ENCODE measurements around the gene NR2F2. TPM values are rescaled to one million over a fixed set of nuclear protein-coding genes. Genes with fewer than 3 reads are reported as not detected.

Gene NR2F2
- total RNA-seq, 1 experiment from 2014 or later = 53.7 TPM

DNA sequence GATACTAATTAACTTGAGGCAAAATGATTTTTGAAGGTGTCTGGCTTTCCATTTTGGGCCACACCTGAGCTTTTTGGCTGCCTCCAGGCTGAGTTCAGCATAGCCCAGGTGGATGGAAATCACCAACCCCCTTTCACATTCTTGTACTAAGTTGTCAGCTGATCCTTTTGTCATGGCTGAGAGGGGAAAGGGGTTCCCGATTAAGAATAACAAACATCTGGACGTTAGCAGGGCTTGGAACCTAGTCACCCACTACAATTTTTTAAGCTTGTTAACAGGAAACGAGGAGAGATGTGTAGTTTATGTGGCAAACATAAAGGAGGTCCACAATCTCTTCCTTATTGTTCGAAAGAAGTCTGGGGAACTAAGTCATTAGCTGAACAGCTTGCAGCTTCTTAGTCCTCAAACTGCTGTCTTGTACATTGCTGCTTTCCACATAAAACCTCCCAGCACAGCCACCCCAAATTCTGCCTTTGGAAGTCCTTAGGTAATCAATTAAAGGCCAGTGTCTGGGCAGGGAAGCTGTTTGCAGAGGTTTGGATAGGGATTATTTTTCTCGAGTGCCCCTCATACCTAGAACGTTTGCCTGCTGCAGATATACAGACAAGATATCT lies 5.0 kb downstream of the NR2F2 start:
- Histone ChIP-seq H3K4me3 (ENCODE audit: low read depth in 2 of 2, low read length in 2 of 2) (peak overlapping the region; percentile 63 to 97), H3K4me1 (ENCODE audit: control insufficient read depth, insufficient read depth, low read length) (peaks cover 35% of the 10 kb centered on the region), H3K9me3 (ENCODE audit: control insufficient read depth, insufficient read depth, low read depth, low read length) (no peaks in the 10 kb centered on the region), H3K27ac (ENCODE audit: low read length) (peak overlapping the region; percentile 98), H3K36me3 (ENCODE audit: control insufficient read depth, insufficient read depth, low read length) (peaks cover 18% of the 10 kb centered on the region), H3K27me3 (ENCODE audit: control insufficient read depth, insufficient read depth, low read length) (no peaks in the 10 kb centered on the region)
- CTCF ChIA-PET = interaction anchor here (0.7 to 2.3 kb wide), 3 partner anchors 8 to 172 kb away, joined by 3 to 11 read pairs (median 4); no protein-coding TSS in a partner anchor
- POLR2A ChIA-PET = interaction anchor here (0.8 to 1.1 kb wide), 2 partner anchors 20 to 168 kb away, joined by 3 to 5 read pairs; no protein-coding TSS in a partner anchor
- no TSS peak for BruUV-seq (replicated peaks)
- intact Hi-C loops (cut with micrococcal nuclease; ENCODE audit: unreplicated experiment) = loop anchor here (10.0 kb wide), 1 partner anchor 1661 kb away; no protein-coding TSS in a partner anchor
- no peak for TF ChIP-seq CTCF (IDR thresholded peaks at IDR 0.05)
- TF ChIP-seq, protein P1, sequence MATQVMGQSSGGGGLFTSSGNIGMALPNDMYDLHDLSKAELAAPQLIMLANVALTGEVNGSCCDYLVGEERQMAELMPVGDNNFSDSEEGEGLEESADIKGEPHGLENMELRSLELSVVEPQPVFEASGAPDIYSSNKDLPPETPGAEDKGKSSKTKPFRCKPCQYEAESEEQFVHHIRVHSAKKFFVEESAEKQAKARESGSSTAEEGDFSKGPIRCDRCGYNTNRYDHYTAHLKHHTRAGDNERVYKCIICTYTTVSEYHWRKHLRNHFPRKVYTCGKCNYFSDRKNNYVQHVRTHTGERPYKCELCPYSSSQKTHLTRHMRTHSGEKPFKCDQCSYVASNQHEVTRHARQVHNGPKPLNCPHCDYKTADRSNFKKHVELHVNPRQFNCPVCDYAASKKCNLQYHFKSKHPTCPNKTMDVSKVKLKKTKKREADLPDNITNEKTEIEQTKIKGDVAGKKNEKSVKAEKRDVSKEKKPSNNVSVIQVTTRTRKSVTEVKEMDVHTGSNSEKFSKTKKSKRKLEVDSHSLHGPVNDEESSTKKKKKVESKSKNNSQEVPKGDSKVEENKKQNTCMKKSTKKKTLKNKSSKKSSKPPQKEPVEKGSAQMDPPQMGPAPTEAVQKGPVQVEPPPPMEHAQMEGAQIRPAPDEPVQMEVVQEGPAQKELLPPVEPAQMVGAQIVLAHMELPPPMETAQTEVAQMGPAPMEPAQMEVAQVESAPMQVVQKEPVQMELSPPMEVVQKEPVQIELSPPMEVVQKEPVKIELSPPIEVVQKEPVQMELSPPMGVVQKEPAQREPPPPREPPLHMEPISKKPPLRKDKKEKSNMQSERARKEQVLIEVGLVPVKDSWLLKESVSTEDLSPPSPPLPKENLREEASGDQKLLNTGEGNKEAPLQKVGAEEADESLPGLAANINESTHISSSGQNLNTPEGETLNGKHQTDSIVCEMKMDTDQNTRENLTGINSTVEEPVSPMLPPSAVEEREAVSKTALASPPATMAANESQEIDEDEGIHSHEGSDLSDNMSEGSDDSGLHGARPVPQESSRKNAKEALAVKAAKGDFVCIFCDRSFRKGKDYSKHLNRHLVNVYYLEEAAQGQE (IDR thresholded peaks at IDR 0.05; ENCODE audit: insufficient read depth in 1 of 2, low read depth in 2 of 2, low read length in 1 of 2) = no peak
- no peak for TF ChIP-seq POLR2AphosphoS5 (IDR thresholded peaks at IDR 0.05; ENCODE audit: low read depth, low read length)
- TF ChIP-seq SIN3A (IDR thresholded peaks at IDR 0.05; ENCODE audit: borderline replicate concordance, insufficient read depth, low read depth, low read length) = no peak
- TF ChIP-seq TCF7L2 (IDR thresholded peaks at IDR 0.05; ENCODE audit: low read depth, low read length) = no peak
- in situ Hi-C loops (cut with HindIII; ENCODE audit: low pct_unique_long_range_greater_than_20kb, low sequenced_read_pairs) = no loop called here
- DNase-seq (ENCODE audit: low read depth, low spot score) (no peak), ATAC-seq (no peak)

DNA sequence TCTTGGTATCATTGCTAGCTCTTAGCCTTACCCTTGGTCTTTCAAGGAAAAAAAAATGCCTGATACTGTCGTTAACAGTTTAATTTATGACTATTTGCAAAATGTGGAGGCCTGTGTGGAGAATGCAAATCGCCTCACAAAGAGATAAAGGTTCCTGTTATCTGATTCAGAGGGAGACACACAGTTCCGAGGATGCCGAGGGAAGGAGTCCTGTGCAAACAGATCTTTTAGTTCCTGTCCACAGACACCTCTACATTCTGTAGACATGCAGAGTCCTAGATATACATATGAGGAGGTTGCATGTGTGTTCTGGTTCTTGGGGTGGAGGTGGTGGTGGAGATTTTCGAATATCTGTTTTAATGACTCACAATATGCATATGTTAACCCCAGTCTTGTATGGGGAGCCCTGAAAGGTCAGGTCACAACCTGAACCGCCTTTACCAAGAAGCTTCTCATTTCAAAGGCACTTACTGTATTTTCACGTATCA lies 5.7 kb downstream of the NR2F2 start:
- peak overlapping the region; percentile 63 to 97 for H3K4me3 ChIP-seq (ENCODE audit: low read depth in 2 of 2, low read length in 2 of 2)
- in situ Hi-C loops (cut with HindIII; ENCODE audit: low pct_unique_long_range_greater_than_20kb, low sequenced_read_pairs) (no loop called here), intact Hi-C loops (cut with micrococcal nuclease; ENCODE audit: unreplicated experiment) (loop anchor here (10.0 kb wide), 1 partner anchor 1661 kb away; no protein-coding TSS in a partner anchor)
- ATAC-seq (no peak), DNase-seq (ENCODE audit: low read depth, low spot score) (no peak)
- ChIA-PET CTCF (interaction anchor here (0.7 to 2.3 kb wide), 3 partner anchors 9 to 18 kb away, joined by 5 to 11 read pairs (median 10); no protein-coding TSS in a partner anchor), POLR2A (interaction anchor here (0.8 to 1.1 kb wide), 2 partner anchors 19 to 169 kb away, joined by 3 to 5 read pairs; no protein-coding TSS in a partner anchor)
- 0 out of 2 replicates have a peak, but pooled peaks have one; percentile 2 for TF ChIP-seq SIN3A (IDR thresholded peaks at IDR 0.05; ENCODE audit: borderline replicate concordance, insufficient read depth, low read depth, low read length)
- TF ChIP-seq, protein P1 (IDR thresholded peaks at IDR 0.05; ENCODE audit: insufficient read depth in 1 of 2, low read depth in 2 of 2, low read length in 1 of 2) = no peak
- no peaks in the 10 kb centered on the region for H3K27me3 ChIP-seq (ENCODE audit: control insufficient read depth, insufficient read depth, low read length)
- H3K36me3 ChIP-seq (ENCODE audit: control insufficient read depth, insufficient read depth, low read length) = peaks cover 18% of the 10 kb centered on the region
- H3K9me3 ChIP-seq (ENCODE audit: control insufficient read depth, insufficient read depth, low read depth, low read length) = no peaks in the 10 kb centered on the region
- no TSS peak for BruUV-seq (replicated peaks)
- H3K4me1 ChIP-seq (ENCODE audit: control insufficient read depth, insufficient read depth, low read length) = peaks cover 35% of the 10 kb centered on the region
- peak overlapping the region; percentile 98 for H3K27ac ChIP-seq (ENCODE audit: low read length)

Measured in Panc1 (cell line).